GM18951 (cell line): Measurements from ENCODE around the gene FANCG.

ENCODE experiments used
- POLR2A ChIP-seq: IDR thresholded peaks from 4 replicates; pipeline ENCODE4 v1.6.1; 2011; ENCODE audit warnings: mild to moderate bottlenecking; ENCODE audit not compliant: insufficient read length, insufficient read depth; ENCODE audit errors: extremely low read depth
- in situ Hi-C: fragments of 300-500 bp; cut with MboI; formaldehyde crosslinking; loops from one replicate; pipeline ENCODE4 v1.12.0; 2022; ENCODE audit warnings: low sequenced_read_pairs, mixed read lengths, inconsistent platforms; ENCODE audit not compliant: unreplicated experiment

FANCG gene

GRCh38 chr9:35079426-35080341, at the start of gene FANCG:
Gene FANCG (minus strand): TSS chr9:35079942. CDS start chr9:35079524, 418 bp downstream.
- in situ Hi-C loops = no loop called here
- TF ChIP-seq POLR2A = peak; percentile 67

GRCh38 chr9:35116898-35117551, 37.3 kb upstream of the FANCG start:
- in situ Hi-C loops = loop anchor here (5.0 kb wide), 1 partner anchor 360 kb away; no protein-coding TSS in a partner anchor
- no peak for TF ChIP-seq POLR2A

- TF ChIP-seq POLR2A = no peak
- in situ Hi-C loops = loop anchor here (5.0 kb wide), 1 partner anchor 361 kb away; no protein-coding TSS in a partner anchor
These were observed 36.8 kb upstream of the FANCG start for GRCh38 chr9:35116539-35116897.

- peak; percentile 51 for TF ChIP-seq POLR2A
- in situ Hi-C loops = loop anchor here (5.0 kb wide), 1 partner anchor 361 kb away; no protein-coding TSS in a partner anchor
These were observed 36.2 kb upstream of the FANCG start, which contains the start of gene ATOSB for GRCh38 chr9:35115680-35116538. Gene ATOSB (minus strand): TSS chr9:35115862. CDS start chr9:35108274, 7,588 bp downstream.

- no peak for TF ChIP-seq POLR2A
- in situ Hi-C loops = loop anchor here (5.0 kb wide), 1 partner anchor 362 kb away; no protein-coding TSS in a partner anchor
These were observed 35.3 kb upstream of the FANCG start for GRCh38 chr9:35114840-35115628.

DNA sequence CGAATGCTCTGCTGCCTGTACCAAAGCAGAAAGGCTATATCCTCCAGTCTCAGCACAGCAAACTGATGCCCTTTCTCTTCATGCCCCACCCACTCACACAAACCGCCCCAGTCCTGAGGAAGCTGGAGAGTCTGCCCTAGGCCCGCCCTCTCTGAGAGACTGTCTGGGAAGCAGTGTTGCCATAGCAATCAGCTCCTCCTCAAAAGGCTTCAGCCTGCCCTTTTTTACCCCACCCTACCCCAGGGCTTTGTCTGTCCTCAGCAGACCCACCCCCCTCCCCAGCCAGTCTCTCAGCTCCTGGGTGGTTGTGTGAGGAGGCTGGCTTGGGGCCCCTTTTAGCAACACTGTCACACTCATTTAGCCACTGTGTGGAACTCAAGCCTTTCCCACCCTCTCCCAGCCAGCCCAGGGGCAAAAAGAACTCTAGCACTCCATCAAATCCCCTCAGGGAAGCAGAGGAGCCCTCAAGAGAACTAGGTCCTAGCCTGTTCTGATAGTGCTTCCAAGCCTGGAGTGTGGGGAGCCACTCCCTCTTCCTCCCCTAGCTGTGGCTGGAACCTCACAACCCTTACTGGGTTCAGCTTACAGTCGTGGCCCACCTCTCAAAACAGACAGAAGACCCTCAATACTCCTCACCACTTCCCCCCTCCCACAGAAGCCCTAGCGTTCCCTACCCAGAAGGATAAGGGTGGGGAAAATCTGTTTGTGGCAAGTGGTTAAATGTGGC, 34.5 kb upstream of the FANCG start:
- TF ChIP-seq POLR2A = peak; percentile 23
- in situ Hi-C loops = no loop called here

- in situ Hi-C loops = no loop called here
- no peak for TF ChIP-seq POLR2A
These were observed 32.7 kb upstream of the FANCG start for GRCh38 chr9:35112257-35113020.

DNA sequence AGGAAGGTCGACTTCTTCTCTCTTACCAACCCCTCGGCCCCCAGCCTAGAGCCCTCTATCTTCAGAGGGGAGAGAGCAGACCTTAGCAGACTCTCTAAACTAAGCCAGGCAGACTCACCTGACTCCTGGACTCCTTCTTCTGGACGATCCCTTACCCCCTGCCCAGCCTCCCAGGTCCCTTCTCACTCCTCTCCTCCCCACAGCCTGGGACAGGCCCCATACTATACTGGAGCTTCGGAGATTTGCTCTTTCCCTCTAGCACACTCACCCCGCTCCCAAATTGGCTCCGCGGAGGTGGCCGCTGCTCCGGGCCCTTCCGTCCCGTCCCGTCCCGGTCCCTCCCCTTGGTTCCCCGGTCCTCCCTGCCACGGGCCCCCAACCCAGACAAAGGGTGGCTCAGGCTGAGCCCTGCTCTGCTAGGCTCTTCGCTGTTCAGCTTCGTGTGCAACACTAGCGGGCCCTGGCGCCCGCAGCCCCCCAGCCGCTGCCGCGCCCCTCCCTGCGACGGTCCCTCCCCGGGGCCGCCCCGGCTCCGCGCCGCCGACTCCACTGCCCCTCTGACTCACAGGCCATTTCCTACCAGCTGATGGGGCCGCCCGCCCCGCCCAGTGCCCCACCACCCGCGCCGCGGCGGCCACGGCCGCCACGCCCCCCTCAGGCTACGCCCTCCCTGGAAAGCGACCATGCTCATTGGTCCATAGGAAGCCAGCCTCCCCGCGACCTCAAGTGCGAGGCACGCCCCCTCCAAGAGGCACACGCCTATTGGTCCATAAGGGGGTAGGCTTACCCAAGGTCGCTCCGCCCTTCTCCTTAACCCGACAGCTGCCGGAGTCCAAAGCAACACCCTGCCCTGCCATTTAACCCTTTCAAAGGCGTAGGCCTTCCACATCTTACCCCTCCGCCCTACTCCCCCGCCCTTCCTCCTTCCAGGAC, 31.5 kb upstream of the FANCG start:
- peak; percentile 38 for TF ChIP-seq POLR2A
- in situ Hi-C loops = no loop called here

- no peak for TF ChIP-seq POLR2A
- in situ Hi-C loops = no loop called here
These were observed 30.6 kb upstream of the FANCG start for GRCh38 chr9:35110327-35110761.
